NCI-H1092 treated with DMSO at 0.1 percent for 48 hours (cell line): ENCODE data around the gene LRTM2.

Experiments
- DNase-seq: peaks from one replicate; lab custom pipeline; 2025; lab: John Stamatoyannopoulos, UW

The LRTM2 gene

DNA sequence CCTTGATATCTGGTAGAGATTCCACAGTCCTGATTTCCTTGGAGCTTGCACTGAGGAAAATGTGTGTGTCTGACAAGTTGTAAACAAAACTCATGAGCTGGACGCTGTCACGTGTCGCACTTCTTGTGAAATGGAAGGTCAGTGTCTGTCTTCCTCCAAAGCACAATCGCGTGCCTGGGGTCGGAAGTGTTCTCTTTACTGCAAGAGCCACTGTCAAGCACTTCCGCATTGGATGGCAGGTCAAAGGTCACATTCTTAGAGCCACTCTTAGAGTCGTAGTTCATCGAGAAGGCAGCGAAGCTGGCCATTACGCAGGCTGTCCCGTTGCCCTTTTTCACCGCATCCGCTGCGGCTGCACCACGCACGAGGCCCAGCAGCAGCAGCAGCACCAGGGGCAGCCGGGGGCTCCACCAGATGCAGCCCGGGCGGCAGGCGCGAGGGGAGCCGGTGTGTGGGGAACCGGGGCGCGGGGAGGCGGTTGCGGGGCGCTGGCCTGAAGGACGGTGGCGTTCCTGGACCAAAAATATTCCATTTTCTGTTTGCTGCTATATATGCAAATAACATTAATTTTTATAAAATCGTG, 45.0 kb downstream of the LRTM2 start:
- DNase-seq = no peak

DNA sequence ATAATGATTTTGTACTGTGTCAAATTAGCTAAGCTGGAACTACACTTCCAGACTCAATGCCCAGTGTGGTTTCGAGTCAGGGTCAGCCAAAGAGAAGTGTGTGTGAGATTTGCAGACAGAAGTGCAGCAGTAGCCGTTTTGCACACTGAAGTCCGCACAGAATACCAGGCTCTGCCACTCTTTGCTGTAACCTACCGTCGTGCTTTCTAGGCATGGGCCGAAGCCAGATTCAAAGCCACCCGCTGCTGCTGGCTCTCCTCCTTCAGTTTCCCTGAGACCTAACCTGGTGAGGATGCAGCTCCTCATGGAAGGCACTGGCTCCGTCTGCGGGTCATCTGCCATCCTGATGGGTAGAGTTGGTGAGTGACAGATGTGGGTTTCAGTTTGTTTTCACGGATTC, 48.8 kb downstream of the LRTM2 start:
- DNase-seq = no peak

DNA sequence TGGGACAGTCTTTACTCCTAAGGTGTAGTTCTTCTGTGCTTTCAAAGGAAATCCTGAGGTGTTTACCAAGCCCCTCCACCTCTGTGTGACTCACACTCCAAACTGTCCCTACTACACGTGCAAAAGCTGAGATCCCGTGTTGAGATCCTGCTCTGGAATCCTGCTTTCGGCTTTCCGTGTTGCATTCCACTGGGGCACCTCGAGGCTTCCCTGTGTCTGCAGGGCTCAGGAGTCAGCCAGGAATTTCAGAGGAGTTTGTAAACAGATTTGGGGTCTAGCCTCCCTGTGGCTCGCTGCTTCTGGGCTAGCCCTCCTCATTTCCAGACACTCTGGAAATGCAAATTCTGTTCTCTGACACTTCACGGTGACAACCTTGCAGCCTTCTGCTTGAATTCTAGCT, 49.7 kb downstream of the LRTM2 start:
- no peak for DNase-seq

DNA sequence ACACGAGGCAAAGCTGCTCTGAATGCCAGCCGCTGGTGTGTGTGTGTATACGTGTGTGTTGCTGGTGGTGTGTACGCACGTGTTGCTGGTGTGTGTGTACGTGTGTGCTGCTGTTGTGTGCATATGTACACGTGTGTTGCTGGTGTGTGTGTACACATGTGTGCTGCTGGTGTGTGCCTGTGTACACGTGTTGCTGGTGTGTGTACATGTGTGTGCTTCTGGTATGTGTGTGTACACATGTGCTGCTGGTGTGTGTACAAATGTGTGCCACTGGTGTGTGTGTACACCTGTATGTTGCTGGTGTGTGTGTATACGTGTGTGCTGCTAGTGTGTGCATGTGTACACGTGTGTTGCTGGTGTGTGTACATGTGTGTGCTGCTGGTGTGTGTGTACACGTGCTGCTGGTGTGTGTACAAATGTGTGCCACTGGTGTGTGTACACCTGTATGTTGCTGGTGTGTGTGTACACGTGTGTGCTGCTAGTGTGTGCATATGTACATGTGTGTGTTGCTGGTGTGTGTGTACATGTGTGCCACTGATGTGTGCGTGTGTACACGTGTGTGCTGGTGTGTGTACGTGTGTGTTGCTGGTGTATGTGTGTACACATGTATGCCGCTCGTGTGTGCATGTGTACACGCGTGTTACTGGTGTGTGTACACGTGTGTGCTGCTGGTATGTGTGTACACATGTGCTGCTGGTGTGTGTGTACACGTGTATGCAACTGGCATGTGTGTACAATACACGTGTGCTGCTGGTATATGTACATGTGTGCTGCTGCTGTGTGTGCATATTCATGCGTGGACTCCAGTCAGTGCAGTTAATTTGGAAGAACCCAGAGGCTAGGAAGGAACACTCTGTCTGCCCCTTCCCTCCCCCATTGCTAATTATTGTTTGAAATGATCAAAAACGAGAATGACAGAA, 50.9 kb downstream of the LRTM2 start:
- DNase-seq = no peak

DNA sequence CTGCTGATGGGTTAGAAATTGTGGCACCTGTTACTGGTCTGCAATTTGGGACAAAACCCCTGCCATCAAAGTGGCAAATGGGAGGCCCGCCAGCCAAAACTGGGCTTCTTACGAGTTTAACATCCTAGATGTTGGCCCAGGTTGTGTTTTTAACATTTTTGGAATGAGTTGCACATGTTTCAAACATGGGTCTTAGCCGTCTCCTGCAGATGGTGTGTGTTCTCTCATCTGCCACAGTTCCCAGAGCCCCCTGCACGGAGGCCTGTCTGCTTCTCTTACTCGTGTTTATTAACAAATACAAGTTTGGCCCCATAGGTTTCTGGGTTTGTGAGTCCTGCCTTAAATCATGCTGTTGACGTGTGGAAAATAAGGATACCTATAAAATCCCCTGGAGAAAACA, 51.6 kb downstream of the LRTM2 start:
- no peak for DNase-seq

DNA sequence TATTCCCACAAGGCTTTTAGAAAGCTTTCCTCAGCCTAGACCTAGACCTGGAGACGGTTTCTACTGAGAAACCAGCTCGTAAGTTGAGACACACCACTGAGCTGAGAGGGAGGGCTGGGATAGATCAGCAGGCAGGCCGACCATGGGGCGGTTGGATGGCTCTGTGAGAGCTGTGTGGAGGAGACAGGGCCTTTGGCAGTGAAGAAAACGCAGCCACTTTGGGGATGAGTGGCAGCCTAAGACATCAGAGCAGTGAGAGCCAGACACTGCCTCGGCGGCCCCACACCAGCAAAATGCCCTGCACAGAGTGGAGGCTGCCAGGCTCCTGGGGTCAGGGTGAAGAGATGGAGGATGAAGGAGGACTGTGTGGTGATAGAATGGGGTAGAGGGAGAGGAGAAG, 52.1 kb downstream of the LRTM2 start:
- no peak for DNase-seq

DNA sequence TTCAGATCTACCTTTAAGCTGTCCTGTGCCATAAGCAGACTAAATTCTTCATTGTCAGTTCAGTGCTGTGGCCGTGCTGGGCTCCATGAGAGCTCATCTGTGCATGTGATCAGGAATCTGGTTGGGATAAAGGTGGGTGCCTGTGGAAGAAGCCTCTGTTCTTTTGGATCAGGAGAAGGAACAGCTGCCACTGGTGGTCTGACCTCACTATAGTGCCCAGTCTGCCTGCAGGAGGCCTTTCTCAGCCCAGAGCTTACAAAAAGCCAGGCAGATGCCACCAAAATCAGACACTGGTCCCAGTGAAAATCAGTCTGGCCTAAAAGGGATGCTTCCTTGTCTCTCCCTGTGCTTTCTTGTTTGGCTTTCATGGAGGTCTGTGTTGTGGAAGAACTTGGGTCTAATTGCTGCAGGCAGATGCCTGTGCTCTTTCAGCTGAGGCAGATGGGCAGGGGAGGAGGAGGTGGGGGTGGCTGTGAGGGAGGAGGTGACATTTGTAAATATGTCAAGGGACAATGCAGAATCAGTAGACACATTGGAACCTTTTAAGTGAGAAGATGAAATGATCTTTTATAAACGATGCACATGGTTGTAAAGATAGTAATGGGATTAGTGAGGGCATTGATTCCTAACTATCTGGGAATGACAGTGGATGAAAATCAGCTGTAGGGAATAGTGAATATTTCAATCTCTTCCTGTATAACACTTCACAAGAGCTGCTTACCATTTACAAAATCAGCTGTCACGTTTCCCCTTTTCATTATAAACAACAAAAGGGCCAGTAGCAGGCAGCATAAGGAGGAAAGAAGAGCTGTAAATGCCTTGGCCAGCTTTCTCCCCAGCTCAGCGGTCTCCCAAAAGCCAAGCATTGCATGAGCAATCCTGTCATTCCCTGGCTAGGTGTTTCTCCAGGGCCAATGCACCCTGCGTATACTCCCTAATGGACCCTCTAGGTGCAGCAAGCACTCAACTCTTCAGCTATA, 53.5 kb downstream of the LRTM2 start:
- DNase-seq = no peak

DNA sequence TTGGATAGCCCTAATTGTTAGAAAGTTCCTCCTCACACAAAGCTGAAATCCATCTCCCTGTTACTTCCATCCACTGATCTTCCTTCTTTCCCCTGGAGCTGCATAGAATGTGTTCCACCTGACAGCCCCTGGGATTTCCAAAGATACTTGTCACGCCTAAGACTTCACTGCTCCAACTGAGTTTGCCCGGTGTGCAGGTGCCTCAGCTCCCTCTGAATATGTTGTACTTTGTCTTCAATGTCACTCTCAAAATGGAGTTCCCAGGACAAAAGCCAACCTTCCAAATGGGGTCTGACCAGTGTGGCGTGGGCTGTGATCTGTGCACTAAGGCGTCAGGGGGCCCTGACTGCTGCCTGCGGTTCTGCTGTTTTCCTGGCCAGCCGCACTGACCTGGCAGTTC, 55.2 kb downstream of the LRTM2 start:
- no peak for DNase-seq

DNA sequence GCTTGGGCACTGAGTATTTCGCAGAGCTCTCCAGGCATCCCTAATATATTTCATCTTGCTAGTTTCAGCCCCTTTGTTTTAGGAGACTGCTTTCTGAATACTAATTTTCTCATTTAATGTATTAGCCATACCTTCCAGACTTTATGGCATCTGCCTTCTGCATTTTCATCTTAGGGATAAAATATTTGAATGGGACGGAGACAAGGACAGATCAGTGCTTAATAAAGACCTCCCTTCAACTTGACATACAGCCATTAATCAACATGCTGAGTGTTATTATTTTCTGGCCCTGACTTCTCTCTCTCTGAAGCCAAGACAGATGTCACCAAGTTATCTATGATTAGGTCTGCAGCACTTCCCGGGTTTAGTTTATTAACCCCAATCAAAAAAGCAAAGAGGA, 55.7 kb downstream of the LRTM2 start:
- DNase-seq = no peak

DNA sequence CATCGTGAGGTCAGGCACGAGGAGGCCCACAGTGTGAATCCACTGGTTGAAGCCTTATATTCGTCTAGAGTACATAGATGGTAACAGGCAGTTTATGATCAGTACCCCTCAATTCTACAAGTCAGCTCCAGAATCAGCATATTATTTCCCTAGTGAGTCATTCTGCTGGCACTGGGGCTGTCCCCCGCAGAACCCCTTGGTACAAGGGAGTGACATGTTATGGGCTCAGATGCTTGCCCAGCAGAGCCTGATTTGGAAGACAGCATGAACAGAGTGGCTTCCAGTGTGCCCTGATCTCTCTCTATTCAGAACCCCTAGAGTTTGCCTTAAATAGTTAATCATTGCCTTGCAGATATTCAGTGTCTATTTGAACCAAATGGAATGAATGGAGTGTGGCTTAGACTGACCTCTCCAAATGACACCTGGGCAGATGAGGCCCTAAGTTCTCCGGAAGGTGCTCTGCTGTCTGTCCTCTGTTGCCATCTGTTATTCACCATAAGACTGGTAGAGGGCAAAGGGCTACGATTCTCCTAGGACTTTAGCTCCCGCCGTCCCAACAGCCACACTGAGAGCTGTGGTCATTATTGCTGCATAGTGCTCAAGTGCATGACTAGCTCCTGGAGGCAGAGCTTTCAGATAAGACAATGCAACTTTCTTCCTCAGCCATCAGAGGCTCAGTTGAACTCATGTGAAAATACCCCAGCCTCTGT, 57.0 kb downstream of the LRTM2 start:
- no peak for DNase-seq

DNA sequence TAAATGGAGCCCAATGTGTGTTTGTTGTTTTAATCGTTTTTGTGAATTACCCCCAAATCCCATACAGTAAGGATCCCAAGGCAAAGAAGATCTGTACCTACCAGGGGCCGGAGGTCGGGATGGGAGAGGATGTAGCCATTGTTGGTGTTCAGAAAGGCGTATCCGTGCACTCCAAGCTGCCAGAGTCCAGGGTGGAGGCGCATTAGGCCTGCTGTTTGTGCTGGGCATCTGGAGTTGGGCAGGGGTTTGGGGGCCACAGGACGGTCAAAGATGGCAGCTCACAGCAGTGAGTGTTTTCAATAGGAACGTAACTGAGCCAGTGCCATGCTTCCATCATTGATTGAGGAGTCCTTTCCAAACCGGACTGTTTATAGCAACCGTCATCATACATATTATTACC, 57.8 kb downstream of the LRTM2 start:
- DNase-seq = no peak

DNA sequence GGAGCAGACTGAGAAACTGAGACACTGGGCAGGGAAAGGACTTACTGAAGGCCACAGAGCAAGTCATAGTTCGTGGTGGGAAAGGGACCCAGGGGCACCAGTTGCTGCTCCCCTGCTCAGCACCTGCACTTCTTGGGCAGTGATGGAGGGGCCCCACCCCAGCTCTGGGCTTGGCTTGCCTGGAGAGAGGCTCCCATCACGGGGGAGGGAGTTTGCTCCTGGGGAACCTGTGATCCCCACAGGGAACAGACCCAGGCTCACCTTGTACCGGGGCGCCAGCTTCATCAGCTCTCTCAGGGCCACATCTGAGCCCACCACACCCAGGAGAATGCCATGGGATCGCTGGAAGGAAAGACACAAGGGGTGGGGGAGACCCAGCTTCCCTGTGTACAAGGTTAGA, 58.3 kb downstream of the LRTM2 start:
- no peak for DNase-seq

DNA sequence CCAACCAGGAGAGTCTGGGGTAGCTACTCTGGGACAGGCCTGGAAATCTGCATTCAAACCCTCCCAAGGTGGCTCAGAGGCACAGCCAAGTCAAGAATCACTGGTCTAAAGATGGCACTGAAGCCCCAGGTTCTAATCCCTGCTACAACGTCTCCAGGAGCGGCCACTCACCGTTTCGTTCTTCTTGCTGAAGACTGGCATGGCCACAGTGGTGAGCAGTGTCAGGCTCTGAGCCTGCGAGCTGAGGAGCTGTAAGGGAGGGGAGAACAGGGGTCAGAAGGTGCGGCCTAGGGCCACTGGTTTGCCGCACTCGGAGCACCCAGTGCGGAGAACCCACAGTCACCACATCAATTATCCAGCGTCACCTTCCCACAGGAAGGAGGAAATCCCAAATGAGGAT, 59.3 kb downstream of the LRTM2 start:
- DNase-seq = no peak

DNA sequence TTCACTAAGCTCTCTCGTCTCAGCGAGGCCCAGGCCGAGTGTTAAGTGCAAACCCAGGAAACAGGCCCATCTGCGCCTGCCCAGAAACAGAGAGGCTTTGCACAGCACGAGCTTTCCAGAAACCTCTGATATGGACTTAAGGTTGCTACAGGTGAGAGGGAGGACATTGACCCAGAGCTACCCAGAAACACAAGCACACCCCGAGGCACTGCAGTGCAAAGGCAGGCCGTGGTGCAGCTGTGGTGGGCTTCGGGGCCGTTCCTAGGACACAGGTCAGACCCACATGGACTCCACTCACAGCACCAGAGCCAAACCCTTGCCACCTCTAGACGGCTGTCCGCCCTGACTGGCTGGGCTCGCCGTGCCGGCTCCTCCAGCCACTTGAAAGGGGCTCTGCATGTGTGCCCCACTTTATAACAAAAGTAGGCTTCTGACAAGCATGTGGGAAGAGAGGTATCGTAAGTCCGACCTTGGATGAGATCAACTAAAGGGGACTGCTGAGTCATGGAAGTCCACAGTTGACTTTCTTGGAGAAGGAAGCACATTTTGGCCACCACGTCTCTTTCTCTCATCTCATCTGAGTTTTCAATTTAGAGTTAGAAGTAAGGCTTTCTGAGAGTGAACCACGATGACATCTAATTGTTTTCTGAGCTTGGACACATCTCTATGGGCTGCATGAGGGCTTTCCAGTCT, 59.9 kb downstream of the LRTM2 start:
- DNase-seq = no peak

DNA sequence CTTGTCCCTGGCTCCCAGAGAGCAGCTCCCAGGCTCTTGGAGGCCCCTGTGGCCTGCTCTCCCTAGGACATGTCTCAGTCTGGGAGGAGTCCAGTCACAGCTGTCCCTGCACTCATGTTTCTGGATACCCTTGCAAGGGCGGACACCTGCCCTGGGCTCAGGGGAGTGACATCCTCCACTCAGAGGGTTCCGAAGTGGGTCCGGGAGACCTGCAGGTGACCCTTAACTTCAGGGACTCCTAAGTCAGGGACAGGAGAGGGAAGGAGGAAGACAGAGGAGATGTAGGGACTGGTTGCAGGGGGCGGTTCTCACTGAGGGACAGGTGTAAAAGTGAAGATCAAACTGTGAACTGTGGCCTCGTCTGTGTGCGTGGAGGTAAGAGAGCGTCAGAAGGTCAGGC, 60.5 kb downstream of the LRTM2 start:
- DNase-seq = no peak

DNA sequence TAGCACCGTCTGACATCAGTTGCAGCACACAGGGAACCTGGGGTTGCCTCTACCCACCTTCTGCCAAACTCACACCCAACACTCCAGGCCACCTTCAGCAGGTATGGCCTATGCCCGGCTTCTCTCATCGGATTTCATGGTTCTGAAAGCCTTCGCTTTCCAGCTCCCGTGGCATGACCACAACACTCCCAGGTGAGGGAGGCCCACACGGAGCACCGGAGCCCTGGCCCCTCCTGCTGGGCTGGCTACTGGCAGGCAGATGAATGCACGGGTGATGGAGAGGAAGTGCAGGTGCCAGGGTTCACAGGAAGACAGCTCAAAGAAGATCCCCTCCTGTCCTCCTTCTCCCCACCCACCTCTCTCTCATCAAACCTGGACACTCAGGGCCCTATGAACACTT, 60.9 kb downstream of the LRTM2 start:
- no peak for DNase-seq

DNA sequence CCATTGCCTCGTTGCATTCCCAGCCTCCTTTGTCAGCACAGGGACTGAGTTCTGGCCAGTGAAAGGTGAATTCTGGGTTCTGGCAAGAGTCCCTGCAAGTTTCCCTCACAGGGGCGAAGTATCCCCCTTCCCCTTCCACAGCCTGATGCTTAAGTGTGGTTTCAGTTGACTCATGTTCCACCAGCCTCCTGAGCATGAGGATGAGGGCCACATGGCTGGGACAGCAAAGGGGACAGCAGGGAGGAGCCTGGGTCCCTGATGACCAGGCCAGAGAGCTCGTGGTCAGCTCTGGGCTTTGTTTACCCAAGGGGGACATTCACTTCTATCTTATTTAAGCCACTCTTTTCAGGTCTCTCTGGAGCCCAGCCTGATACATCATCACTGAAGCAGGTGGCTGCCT, 61.6 kb downstream of the LRTM2 start:
- DNase-seq = no peak

DNA sequence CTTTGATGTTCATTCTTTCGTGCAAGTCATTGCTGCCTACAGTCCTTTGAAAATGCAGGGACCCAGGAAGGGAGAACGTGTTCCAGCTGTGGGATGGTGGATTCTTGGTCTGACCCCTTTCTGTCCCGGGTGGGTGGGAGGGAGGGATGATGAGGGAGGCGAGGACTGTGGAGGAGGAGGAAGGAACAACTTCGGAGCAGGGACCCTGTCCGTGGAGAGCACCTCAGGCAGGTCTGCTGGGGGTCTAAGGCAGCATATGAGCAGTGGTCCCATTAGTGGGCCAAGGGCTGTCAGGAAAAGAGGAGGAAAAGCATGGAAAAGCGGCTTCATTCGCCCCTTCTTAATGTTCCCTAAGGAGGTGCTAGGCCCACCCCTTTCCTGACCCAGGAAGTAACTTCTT, 62.0 kb downstream of the LRTM2 start:
- DNase-seq = no peak

DNA sequence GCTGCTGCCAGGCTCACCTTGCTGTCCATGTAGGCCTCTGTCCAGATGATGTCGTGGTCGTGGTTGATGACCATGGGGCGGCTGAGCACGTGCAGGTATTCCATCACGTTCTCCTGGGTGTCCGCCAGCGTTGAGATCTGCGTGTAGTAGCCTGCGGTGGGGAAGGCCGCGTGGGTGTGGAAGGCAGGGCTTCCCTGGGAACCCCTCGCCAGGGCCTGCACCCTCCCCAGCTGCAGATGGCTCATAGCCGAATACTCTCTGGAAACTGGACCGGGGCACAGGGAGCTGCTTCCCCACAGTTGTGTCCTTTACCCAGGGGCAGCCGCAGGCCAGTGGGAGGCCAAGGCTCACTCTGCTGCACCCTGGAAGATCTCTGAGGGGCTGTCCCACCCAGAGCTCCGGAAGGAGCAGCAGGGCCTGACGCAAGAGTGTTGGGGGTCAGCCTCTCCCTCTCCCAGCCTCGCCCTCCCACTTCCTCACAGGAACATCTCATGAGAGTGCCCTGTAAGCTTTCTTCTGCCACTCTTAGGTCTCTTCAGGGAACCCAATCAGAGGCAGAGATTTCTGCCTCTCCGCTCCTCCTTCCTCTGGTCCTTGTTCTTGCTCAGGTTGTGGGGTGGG, 62.6 kb downstream of the LRTM2 start:
- no peak for DNase-seq

DNA sequence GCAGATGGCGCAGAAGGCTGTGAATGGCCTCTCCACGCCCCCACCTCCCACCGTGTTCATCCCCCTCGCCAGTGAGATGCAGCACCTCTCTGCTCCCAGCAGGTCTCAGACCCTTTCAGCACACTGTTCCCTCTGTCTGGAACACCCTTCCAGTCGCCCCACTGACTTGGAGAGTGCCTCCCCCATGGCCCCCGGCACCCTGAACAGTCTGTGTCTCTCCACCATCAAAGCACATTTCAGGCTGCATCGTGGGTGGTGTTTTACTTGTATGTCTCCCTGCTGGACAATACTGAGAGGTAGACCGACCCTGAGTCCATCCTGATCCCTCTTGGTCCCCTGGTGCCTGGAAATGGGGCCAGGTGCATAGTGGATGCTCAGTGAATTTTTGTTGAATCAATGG, 63.1 kb downstream of the LRTM2 start:
- DNase-seq = no peak

DNA sequence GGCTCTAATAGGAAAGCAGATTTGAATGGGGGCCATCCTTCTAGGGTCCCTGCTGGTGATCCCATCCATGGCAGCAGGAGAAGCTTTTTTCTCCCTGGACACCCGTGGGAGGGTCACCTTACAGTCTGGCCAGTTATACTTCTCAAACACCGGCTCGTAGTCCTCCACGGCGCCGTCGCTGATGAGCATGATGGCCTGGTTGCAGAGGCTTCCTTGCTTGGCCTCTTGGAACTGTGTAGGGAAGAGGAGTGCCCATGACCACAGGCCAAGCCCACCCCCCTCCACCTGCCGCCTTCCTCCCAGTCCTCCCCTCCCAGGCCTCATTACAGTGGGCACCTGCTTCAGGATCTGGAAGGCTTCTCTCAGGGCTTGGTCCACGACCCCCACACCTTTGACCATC, 64.3 kb downstream of the LRTM2 start:
- DNase-seq = no peak
